Mesenchymal stem cell (in vitro differentiated cells and primary cell): ENCODE data around the gene VAV2.

Experiments
- DNase-seq: peaks from one replicate; pipeline ENCODE4 v3.0.0-alpha.2; 2013
- H2AFZ ChIP-seq: one replicate; pipeline ENCODE4 v1.6.1; 2013; ENCODE audit warnings: low read depth, mild to moderate bottlenecking, control low read depth, inconsistent platforms, low read length, moderate library complexity
- H2AK5ac ChIP-seq: 2 replicates; pipeline ENCODE4 v1.6.1; 2013; ENCODE audit warnings: low read length, moderate library complexity, mild to moderate bottlenecking, inconsistent platforms; ENCODE audit not compliant: severe bottlenecking
- H2BK120ac ChIP-seq: one replicate; pipeline ENCODE4 v1.6.1; 2013; ENCODE audit warnings: low read depth, mild to moderate bottlenecking, inconsistent platforms, low read length, moderate library complexity
- H2BK12ac ChIP-seq, 2 experiments: one replicate each; pipeline ENCODE4 v1.6.1; 2013; ENCODE audit warnings: inconsistent platforms in 2 of 2, low read length in 2 of 2, mild to moderate bottlenecking in 2 of 2, moderate library complexity in 2 of 2, control low read depth in 1 of 2
- H2BK15ac ChIP-seq: one replicate; pipeline ENCODE4 v1.6.1; 2013; ENCODE audit warnings: mild to moderate bottlenecking, low read depth, inconsistent platforms; ENCODE audit not compliant: poor library complexity, severe bottlenecking
- H2BK5ac ChIP-seq: 2 replicates; pipeline ENCODE4 v1.6.1; 2013; ENCODE audit warnings: low read depth, mild to moderate bottlenecking, low read length, control low read depth, inconsistent platforms; ENCODE audit not compliant: poor library complexity, severe bottlenecking
- H3K14ac ChIP-seq, 2 experiments: one replicate each; pipeline ENCODE4 v1.6.1; 2013; ENCODE audit warnings: inconsistent platforms in 2 of 2, low read length in 2 of 2, control low read depth in 1 of 2, mild to moderate bottlenecking in 1 of 2, moderate library complexity in 1 of 2
- H3K18ac ChIP-seq, 2 experiments: one replicate each; pipeline ENCODE4 v1.6.1; 2013; ENCODE audit warnings: inconsistent platforms in 2 of 2, low read length in 2 of 2, control low read depth in 1 of 2, low read depth in 1 of 2, mild to moderate bottlenecking in 1 of 2
- H3K23ac ChIP-seq, 2 experiments: one replicate each; pipeline ENCODE4 v1.6.1; 2013; ENCODE audit warnings: inconsistent platforms in 2 of 2, low read length in 2 of 2, mild to moderate bottlenecking in 2 of 2, moderate library complexity in 2 of 2, control low read depth in 1 of 2
- H3K27ac ChIP-seq: 2 replicates; pipeline ENCODE4 v1.5.1; 2013; ENCODE audit warnings: mild to moderate bottlenecking, moderate library complexity, low read length, control low read depth, inconsistent platforms; ENCODE audit not compliant: poor library complexity, severe bottlenecking
- H3K27me3 ChIP-seq, 2 experiments: 2 replicates each; pipeline versions ENCODE4 v1.6.1 to v1.7.0; 2013; ENCODE audit warnings: low read length in 2 of 2, mild to moderate bottlenecking in 2 of 2, moderate library complexity in 2 of 2, control low read depth in 1 of 2, inconsistent platforms in 1 of 2; ENCODE audit not compliant: control insufficient read depth in 1 of 2, insufficient read depth in 1 of 2
- H3K36me3 ChIP-seq, 2 experiments: 2 replicates each; pipeline versions ENCODE4 v1.6.1 to v1.7.0; 2013; ENCODE audit warnings: low read length in 2 of 2, control low read depth in 1 of 2, inconsistent platforms in 1 of 2, low read depth in 1 of 2, mild to moderate bottlenecking in 1 of 2; ENCODE audit not compliant: insufficient read depth in 2 of 2, control insufficient read depth in 1 of 2
- H3K4ac ChIP-seq, 2 experiments: one replicate each; pipeline ENCODE4 v1.6.1; 2013; ENCODE audit warnings: inconsistent platforms in 2 of 2, low read length in 2 of 2, mild to moderate bottlenecking in 2 of 2, moderate library complexity in 2 of 2, control low read depth in 1 of 2, low read depth in 1 of 2
- H3K4me1 ChIP-seq: 2 replicates; pipeline ENCODE4 v1.6.1; 2013; ENCODE audit warnings: low read depth, low read length, control low read depth; ENCODE audit not compliant: control insufficient read depth, insufficient read depth
- H3K4me2 ChIP-seq: 2 replicates; pipeline ENCODE4 v1.6.1; 2013; ENCODE audit warnings: low read length, mild to moderate bottlenecking, inconsistent platforms; ENCODE audit not compliant: poor library complexity, severe bottlenecking
- H3K4me3 ChIP-seq, 2 experiments: 2 replicates each; pipeline versions ENCODE4 v1.5.1 to v1.7.0; 2013; ENCODE audit warnings: low read length in 2 of 2, mild to moderate bottlenecking in 2 of 2, control low read depth in 1 of 2, low read depth in 1 of 2; ENCODE audit not compliant: insufficient read depth in 1 of 2
- H3K79me1 ChIP-seq: replicated peaks from 2 replicates; pipeline ENCODE4 v1.6.1; 2013; ENCODE audit warnings: mild to moderate bottlenecking, control low read depth, low read length, inconsistent platforms; ENCODE audit not compliant: poor library complexity, severe bottlenecking
- H3K9ac ChIP-seq: 2 replicates; pipeline ENCODE4 v1.7.0; 2013; ENCODE audit warnings: mild to moderate bottlenecking, low read length, moderate library complexity
- H3K9me3 ChIP-seq: 2 replicates; pipeline ENCODE4 v1.7.0; 2013; ENCODE audit warnings: mild to moderate bottlenecking, low read length; ENCODE audit not compliant: control insufficient read depth
- H4K8ac ChIP-seq: one replicate; pipeline ENCODE4 v1.6.1; 2013; ENCODE audit warnings: inconsistent platforms, mild to moderate bottlenecking, low read length, moderate library complexity
- H4K91ac ChIP-seq: one replicate; pipeline ENCODE4 v1.6.1; 2013; ENCODE audit warnings: mild to moderate bottlenecking, low read length, inconsistent platforms
- WGBS: methylation state at CpG from one replicate; pipeline ENCODE4 v1.1.7; 2013; ENCODE audit warnings: mixed read lengths; 5-methylcytosine and 5-hydroxymethylcytosine counted together

Gene VAV2

GRCh38 chr9:133895335-133895734 is 96.8 kb downstream of the VAV2 start:
- Histone ChIP-seq H3K4me3 (no peak overlapping the region), H3K79me1 (peaks cover 34% of the 10 kb centered on the region), H2AFZ (no peak overlapping the region), H3K4me2 (no peak overlapping the region), H3K36me3 (peaks cover 0 to 36% of the 10 kb centered on the region in 2 experiments), H2BK120ac (no peak overlapping the region), H3K27ac (no peak overlapping the region), H3K9me3 (no peaks in the 10 kb centered on the region), H2BK5ac (no peak overlapping the region), H2BK12ac (no peak overlapping the region), H3K9ac (no peak overlapping the region), H3K27me3 (no peaks in the 10 kb centered on the region), H4K8ac (no peak overlapping the region), H2AK5ac (no peak overlapping the region), H3K4me1 (peaks cover 22% of the 10 kb centered on the region), H2BK15ac (no peak overlapping the region), H3K23ac (no peak overlapping the region), H3K4ac (no peak overlapping the region), H4K91ac (no peak overlapping the region), H3K14ac (no peak overlapping the region), H3K18ac (no peak overlapping the region)
- no peak for DNase-seq
- 90% methylated on average over 11 of the region's 11 CpGs for WGBS

- H3K9ac ChIP-seq, result no peak overlapping the region
- H3K23ac ChIP-seq, result no peak overlapping the region
- H4K8ac ChIP-seq, result no peak overlapping the region
- peaks cover 36% of the 10 kb centered on the region for H3K79me1 ChIP-seq
- H2BK15ac ChIP-seq, result no peak overlapping the region
- no peak overlapping the region for H2BK5ac ChIP-seq
- H3K9me3 ChIP-seq, result no peaks in the 10 kb centered on the region
- no peaks in the 10 kb centered on the region for H3K27me3 ChIP-seq
- H3K18ac ChIP-seq, result no peak overlapping the region
- H3K4me3 ChIP-seq, result no peak overlapping the region
- no peak overlapping the region for H2AK5ac ChIP-seq
- peaks cover 28% of the 10 kb centered on the region for H3K4me1 ChIP-seq
- 97% methylated on average over 24 of the region's 24 CpGs for WGBS
- peaks cover 0 to 36% of the 10 kb centered on the region in 2 experiments for H3K36me3 ChIP-seq
- no peak overlapping the region for H3K4me2 ChIP-seq
- H4K91ac ChIP-seq, result no peak overlapping the region
- H3K4ac ChIP-seq, result no peak overlapping the region
- H3K14ac ChIP-seq, result no peak overlapping the region
- H2AFZ ChIP-seq, result no peak overlapping the region
- no peak overlapping the region for H3K27ac ChIP-seq
- no peak overlapping the region for H2BK120ac ChIP-seq
- no peak for DNase-seq
- no peak overlapping the region for H2BK12ac ChIP-seq
These were observed 97.5 kb downstream of the VAV2 start for GRCh38 chr9:133894377-133895321.

- Histone ChIP-seq H3K9me3 (no peaks in the 10 kb centered on the region), H2BK120ac (no peak overlapping the region), H3K27me3 (no peaks in the 10 kb centered on the region), H2BK12ac (no peak overlapping the region), H2BK5ac (no peak overlapping the region), H3K23ac (no peak overlapping the region), H3K14ac (no peak overlapping the region), H3K4me2 (no peak overlapping the region), H4K8ac (no peak overlapping the region), H3K36me3 (peaks cover 0 to 47% of the 10 kb centered on the region in 2 experiments), H3K18ac (no peak overlapping the region), H2AK5ac (no peak overlapping the region), H4K91ac (peak overlapping the region; percentile 4), H3K4me1 (peaks cover 39% of the 10 kb centered on the region), H2BK15ac (no peak overlapping the region), H3K4ac (peak overlapping the region in 1 of 2 experiments; percentile 41), H2AFZ (no peak overlapping the region), H3K4me3 (no peak overlapping the region), H3K27ac (no peak overlapping the region), H3K9ac (no peak overlapping the region), H3K79me1 (peaks cover 42% of the 10 kb centered on the region)
- 97% methylated on average over 40 of the region's 40 CpGs for WGBS
- DNase-seq, result no peak
These were observed 98.7 kb downstream of the VAV2 start for GRCh38 chr9:133893191-133893994.
